ENCODE results near the gene CRLF3. TPM values are rescaled to one million over a fixed set of nuclear protein-coding genes. Genes with fewer than 3 reads are reported as not detected.
A peak's percentile ranks its signal among the peaks of the same experiment; 100 is the strongest.

The CRLF3 gene
- total RNA-seq, 1 donor from 2014 or later: 23.8 TPM

- Mint-ChIP-seq H3K9me3 (ENCODE audit: unreplicated experiment) (no peaks in the 10 kb centered on the region), H3K27me3 (ENCODE audit: unreplicated experiment) (peaks cover 1% of the 10 kb centered on the region), H3K36me3 (ENCODE audit: low read depth, unreplicated experiment) (no peaks in the 10 kb centered on the region), H3K27ac (ENCODE audit: unreplicated experiment) (peak within 1 kb of the TSS; percentile 79), H3K4me1 (ENCODE audit: unreplicated experiment) (peaks cover 23% of the 10 kb centered on the region), H3K4me3 (ENCODE audit: unreplicated experiment) (peak within 1 kb of the TSS; percentile 95)
- DNase-seq (ENCODE audit: low spot score): peak; percentile 84
- TF ChIP-seq, protein P1, sequence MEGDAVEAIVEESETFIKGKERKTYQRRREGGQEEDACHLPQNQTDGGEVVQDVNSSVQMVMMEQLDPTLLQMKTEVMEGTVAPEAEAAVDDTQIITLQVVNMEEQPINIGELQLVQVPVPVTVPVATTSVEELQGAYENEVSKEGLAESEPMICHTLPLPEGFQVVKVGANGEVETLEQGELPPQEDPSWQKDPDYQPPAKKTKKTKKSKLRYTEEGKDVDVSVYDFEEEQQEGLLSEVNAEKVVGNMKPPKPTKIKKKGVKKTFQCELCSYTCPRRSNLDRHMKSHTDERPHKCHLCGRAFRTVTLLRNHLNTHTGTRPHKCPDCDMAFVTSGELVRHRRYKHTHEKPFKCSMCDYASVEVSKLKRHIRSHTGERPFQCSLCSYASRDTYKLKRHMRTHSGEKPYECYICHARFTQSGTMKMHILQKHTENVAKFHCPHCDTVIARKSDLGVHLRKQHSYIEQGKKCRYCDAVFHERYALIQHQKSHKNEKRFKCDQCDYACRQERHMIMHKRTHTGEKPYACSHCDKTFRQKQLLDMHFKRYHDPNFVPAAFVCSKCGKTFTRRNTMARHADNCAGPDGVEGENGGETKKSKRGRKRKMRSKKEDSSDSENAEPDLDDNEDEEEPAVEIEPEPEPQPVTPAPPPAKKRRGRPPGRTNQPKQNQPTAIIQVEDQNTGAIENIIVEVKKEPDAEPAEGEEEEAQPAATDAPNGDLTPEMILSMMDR (IDR thresholded peaks at IDR 0.05; ENCODE audit: unreplicated experiment): no peak
Observed at GRCh38 chr17:30831663-30832437, 7.4 kb upstream of the CRLF3 start, which contains the start of gene ATAD5. Gene ATAD5 (plus strand): TSS chr17:30831966. CDS start chr17:30832348, 382 bp downstream.

DNA sequence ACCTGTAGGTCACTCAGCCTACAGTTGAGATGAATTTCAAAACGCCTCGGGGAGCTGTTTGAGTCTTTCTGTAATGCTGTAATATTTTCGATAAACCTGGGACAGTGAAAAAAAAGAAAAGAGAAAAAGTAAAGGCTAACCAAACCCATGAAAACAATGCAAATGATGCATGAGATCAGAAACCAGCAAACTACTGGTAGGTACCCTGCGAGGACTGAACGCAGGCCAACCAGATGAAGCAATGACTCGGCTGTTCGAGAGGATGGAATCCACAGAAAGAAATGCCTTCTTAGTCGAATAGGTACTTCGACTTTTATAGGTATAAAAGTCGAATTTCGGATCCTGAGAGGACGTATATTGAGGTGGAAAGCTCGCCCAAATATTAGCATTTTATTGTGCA lies 6.8 kb upstream of the CRLF3 start:
- TF ChIP-seq, protein P1 (IDR thresholded peaks at IDR 0.05; ENCODE audit: unreplicated experiment): no peak
- H3K9me3 Mint-ChIP-seq (ENCODE audit: unreplicated experiment): no peaks in the 10 kb centered on the region
- H3K36me3 Mint-ChIP-seq (ENCODE audit: low read depth, unreplicated experiment): no peaks in the 10 kb centered on the region
- peaks cover 1% of the 10 kb centered on the region for H3K27me3 Mint-ChIP-seq (ENCODE audit: unreplicated experiment)
- peak overlapping the region; percentile 79 for H3K27ac Mint-ChIP-seq (ENCODE audit: unreplicated experiment)
- no peak for DNase-seq (ENCODE audit: low spot score)
- peak overlapping the region; percentile 95 for H3K4me3 Mint-ChIP-seq (ENCODE audit: unreplicated experiment)
- peaks cover 23% of the 10 kb centered on the region for H3K4me1 Mint-ChIP-seq (ENCODE audit: unreplicated experiment)

DNA sequence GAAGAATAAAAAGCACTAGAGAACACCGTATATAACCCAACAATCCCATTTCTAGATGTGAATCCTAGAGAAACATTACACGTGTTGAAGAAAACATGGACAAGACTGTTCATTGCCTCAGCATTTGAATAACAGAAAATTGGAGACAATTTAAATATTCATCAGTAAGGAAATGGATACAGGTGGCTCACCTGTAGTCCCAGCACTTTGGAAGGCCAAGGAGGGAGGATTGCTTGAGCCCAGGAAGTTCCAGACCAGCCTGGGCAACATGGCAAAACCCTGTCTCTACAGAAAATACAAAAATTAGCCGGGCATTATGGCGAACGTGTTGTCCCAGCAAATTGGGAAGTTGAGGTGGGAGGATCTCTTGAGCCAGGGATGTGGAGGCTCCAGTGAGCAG lies 4.5 kb upstream of the CRLF3 start:
- H3K36me3 Mint-ChIP-seq (ENCODE audit: low read depth, unreplicated experiment): peaks cover 3% of the 10 kb centered on the region
- no peaks in the 10 kb centered on the region for H3K9me3 Mint-ChIP-seq (ENCODE audit: unreplicated experiment)
- H3K4me3 Mint-ChIP-seq (ENCODE audit: unreplicated experiment): no peak overlapping the region
- peaks cover 3% of the 10 kb centered on the region for H3K27me3 Mint-ChIP-seq (ENCODE audit: unreplicated experiment)
- H3K27ac Mint-ChIP-seq (ENCODE audit: unreplicated experiment): no peak overlapping the region
- H3K4me1 Mint-ChIP-seq (ENCODE audit: unreplicated experiment): peaks cover 26% of the 10 kb centered on the region
- TF ChIP-seq, protein P1 (IDR thresholded peaks at IDR 0.05; ENCODE audit: unreplicated experiment): no peak
- no peak for DNase-seq (ENCODE audit: low spot score)

- no peak overlapping the region for H3K4me3 Mint-ChIP-seq (ENCODE audit: unreplicated experiment)
- H3K36me3 Mint-ChIP-seq (ENCODE audit: low read depth, unreplicated experiment): peaks cover 3% of the 10 kb centered on the region
- peaks cover 6% of the 10 kb centered on the region for H3K27me3 Mint-ChIP-seq (ENCODE audit: unreplicated experiment)
- H3K4me1 Mint-ChIP-seq (ENCODE audit: unreplicated experiment): peaks cover 27% of the 10 kb centered on the region
- TF ChIP-seq, protein P1 (IDR thresholded peaks at IDR 0.05; ENCODE audit: unreplicated experiment): no peak
- no peaks in the 10 kb centered on the region for H3K9me3 Mint-ChIP-seq (ENCODE audit: unreplicated experiment)
- no peak for DNase-seq (ENCODE audit: low spot score)
- H3K27ac Mint-ChIP-seq (ENCODE audit: unreplicated experiment): no peak overlapping the region
Observed at GRCh38 chr17:30827082-30827481, 2.6 kb upstream of the CRLF3 start.

DNA sequence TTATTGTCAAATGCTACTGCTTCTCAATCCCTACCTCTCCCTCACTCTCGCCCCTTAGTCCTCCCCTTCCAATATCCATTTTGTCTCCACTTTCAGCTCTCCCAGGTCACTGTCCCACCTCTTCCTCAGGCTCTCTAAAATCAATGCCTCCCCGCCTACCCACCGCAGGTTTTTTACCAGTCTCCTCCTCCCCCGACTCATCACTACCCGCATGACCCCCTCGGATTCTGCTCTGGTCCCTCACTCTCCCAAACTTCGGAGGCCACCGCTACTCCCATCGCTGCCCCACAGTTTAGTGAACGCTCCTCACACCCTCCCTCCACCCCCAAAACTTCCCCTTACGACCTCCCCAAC lies 513 bp downstream of the CRLF3 start:
- H3K27ac Mint-ChIP-seq (ENCODE audit: unreplicated experiment): peak overlapping the region; percentile 55
- H3K27me3 Mint-ChIP-seq (ENCODE audit: unreplicated experiment): peaks cover 7% of the 10 kb centered on the region
- TF ChIP-seq, protein P1 (IDR thresholded peaks at IDR 0.05; ENCODE audit: unreplicated experiment): no peak
- peaks cover 41% of the 10 kb centered on the region for H3K4me1 Mint-ChIP-seq (ENCODE audit: unreplicated experiment)
- peak overlapping the region; percentile 95 for H3K4me3 Mint-ChIP-seq (ENCODE audit: unreplicated experiment)
- DNase-seq (ENCODE audit: low spot score): peak; percentile 23
- peaks cover 3% of the 10 kb centered on the region for H3K36me3 Mint-ChIP-seq (ENCODE audit: low read depth, unreplicated experiment)
- H3K9me3 Mint-ChIP-seq (ENCODE audit: unreplicated experiment): no peaks in the 10 kb centered on the region

Measured in endothelial cell (in vitro differentiated cells).